Breast epithelium (tissue), 3 donors: ENCODE results near the gene FNDC3B.

Source experiments
- POLR2AphosphoS5 ChIP-seq, 3 donors: sonication (generic); formaldehyde crosslinking; IDR thresholded peaks; one replicate each; pipeline ENCODE4 v1.6.1; 2017; ENCODE audit warnings: antibody characterized with exemption in 3 of 3
- TF ChIP-seq, protein P1 (sequence below), 3 donors: fragments of 450-650 bp; IDR thresholded peaks; one replicate each; pipeline ENCODE4 v1.5.1; 2016 to 2017; ENCODE audit warnings: antibody characterized with exemption in 3 of 3, mild to moderate bottlenecking in 3 of 3, moderate library complexity in 3 of 3

DNA sequence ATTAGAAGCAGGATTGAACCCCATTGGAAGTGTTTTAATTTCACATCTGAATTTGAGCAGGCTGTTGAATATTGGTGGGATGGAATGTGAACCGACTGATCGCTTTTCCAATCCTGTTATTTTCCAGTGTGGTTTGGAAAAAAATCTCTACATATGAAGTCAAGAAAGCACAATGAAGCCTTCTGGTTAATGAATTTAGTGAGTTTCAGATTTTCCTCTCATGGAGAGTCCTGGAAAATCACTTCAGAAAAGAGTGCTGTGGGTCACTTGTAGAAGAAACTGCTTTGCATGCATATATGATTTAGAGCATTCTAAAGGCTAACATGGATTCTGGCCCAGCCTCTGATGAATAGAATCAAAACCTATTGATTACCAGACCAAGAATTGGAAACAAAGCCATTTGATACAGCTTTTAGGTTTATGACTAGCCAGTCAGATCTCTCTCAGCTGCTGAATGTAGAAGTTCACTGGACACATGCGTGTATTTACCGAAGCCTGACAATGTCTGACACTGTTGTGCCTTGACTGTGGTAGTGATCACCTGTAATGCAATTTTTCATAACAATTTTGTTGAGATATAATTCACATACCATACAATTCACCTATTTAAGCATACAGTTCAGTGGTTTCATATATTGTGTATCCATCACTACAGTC is 121.9 kb downstream of the FNDC3B start:
- TF ChIP-seq, protein P1, sequence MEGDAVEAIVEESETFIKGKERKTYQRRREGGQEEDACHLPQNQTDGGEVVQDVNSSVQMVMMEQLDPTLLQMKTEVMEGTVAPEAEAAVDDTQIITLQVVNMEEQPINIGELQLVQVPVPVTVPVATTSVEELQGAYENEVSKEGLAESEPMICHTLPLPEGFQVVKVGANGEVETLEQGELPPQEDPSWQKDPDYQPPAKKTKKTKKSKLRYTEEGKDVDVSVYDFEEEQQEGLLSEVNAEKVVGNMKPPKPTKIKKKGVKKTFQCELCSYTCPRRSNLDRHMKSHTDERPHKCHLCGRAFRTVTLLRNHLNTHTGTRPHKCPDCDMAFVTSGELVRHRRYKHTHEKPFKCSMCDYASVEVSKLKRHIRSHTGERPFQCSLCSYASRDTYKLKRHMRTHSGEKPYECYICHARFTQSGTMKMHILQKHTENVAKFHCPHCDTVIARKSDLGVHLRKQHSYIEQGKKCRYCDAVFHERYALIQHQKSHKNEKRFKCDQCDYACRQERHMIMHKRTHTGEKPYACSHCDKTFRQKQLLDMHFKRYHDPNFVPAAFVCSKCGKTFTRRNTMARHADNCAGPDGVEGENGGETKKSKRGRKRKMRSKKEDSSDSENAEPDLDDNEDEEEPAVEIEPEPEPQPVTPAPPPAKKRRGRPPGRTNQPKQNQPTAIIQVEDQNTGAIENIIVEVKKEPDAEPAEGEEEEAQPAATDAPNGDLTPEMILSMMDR (IDR thresholded peaks at IDR 0.05) = no peak
- TF ChIP-seq POLR2AphosphoS5 (IDR thresholded peaks at IDR 0.05) = no peak
